ENCODE measurements around the gene CDCA4.

Gene CDCA4

GRCh38 chr14:105049753-105050550 lies 29.1 kb upstream of the CDCA4 start:
- DNase-seq (ENCODE audit: low read depth), result no peak
- no peak overlapping the region for H3K4me3 ChIP-seq (ENCODE audit: low read length)
- no peak for TF ChIP-seq CTCF (conservative IDR thresholded peaks at IDR 0.05; ENCODE audit: low read depth, low read length)

- DNase-seq (ENCODE audit: low read depth), result no peak
- no peak for TF ChIP-seq CTCF (conservative IDR thresholded peaks at IDR 0.05; ENCODE audit: low read depth, low read length)
Measured at GRCh38 chr14:105047283-105048016, 26.6 kb upstream of the CDCA4 start.

GRCh38 chr14:105046891-105047282 lies 26.0 kb upstream of the CDCA4 start:
- no peak for DNase-seq (ENCODE audit: low read depth)
- no peak overlapping the region for H3K4me3 ChIP-seq (ENCODE audit: low read length)
- no peak for TF ChIP-seq CTCF (conservative IDR thresholded peaks at IDR 0.05; ENCODE audit: low read depth, low read length)

More at GRCh38 chr14:105047283-105048016, 26.6 kb upstream of the CDCA4 start:
- H3K4me3 ChIP-seq (ENCODE audit: low read length), result no peak overlapping the region

- peak; percentile 97 for TF ChIP-seq CTCF (conservative IDR thresholded peaks at IDR 0.05; ENCODE audit: low read depth, low read length)
- no peak overlapping the region for H3K4me3 ChIP-seq (ENCODE audit: low read length)
- no peak for DNase-seq (ENCODE audit: low read depth)
Measured at GRCh38 chr14:105045710-105046326, 24.9 kb upstream of the CDCA4 start.

- DNase-seq (ENCODE audit: low read depth), result no peak
- no peak overlapping the region for H3K4me3 ChIP-seq (ENCODE audit: low read length)
- no peak for TF ChIP-seq CTCF (conservative IDR thresholded peaks at IDR 0.05; ENCODE audit: low read depth, low read length)
Measured at GRCh38 chr14:105043641-105044040, 22.8 kb upstream of the CDCA4 start.

GRCh38 chr14:105042813-105043212 lies 21.9 kb upstream of the CDCA4 start:
- H3K4me3 ChIP-seq (ENCODE audit: low read length), result no peak overlapping the region
- no peak for DNase-seq (ENCODE audit: low read depth)
- TF ChIP-seq CTCF (conservative IDR thresholded peaks at IDR 0.05; ENCODE audit: low read depth, low read length), result no peak

All from retinal pigment epithelial cell (primary cell).